NCI-H128 (cell line): ENCODE results near the gene TAT.
"Not testable (repeated sequence)": the region's sequence is repeated elsewhere in the genome, so short reads cannot be mapped to it uniquely, and the experiment has no call there.

Experiments used
- DNase-seq: peaks from one replicate; lab custom pipeline; 2025; ENCODE audit not compliant: unreplicated experiment; lab: John Stamatoyannopoulos, UW

Gene TAT

GRCh38 chr16:71585318-71585703 is 8.4 kb upstream of the TAT start:
- no peak for DNase-seq

GRCh38 chr16:71584543-71585317 is 7.8 kb upstream of the TAT start:
- DNase-seq, result no peak

- not testable (repeated sequence) for DNase-seq
Measured at GRCh38 chr16:71582553-71582848, 5.6 kb upstream of the TAT start.

GRCh38 chr16:71574702-71575101 is 2.2 kb downstream of the TAT start:
- DNase-seq, result no peak

GRCh38 chr16:71573387-71574094 is 3.4 kb downstream of the TAT start:
- DNase-seq, result no peak

- DNase-seq, result no peak
Measured at GRCh38 chr16:71572497-71573116, 4.3 kb downstream of the TAT start.

GRCh38 chr16:71570144-71570543 is 6.7 kb downstream of the TAT start:
- no peak for DNase-seq

- no peak for DNase-seq
Measured at GRCh38 chr16:71569621-71570020, 7.3 kb downstream of the TAT start.

GRCh38 chr16:71568551-71568950 is 8.3 kb downstream of the TAT start:
- DNase-seq, result no peak

- no peak for DNase-seq
Measured at GRCh38 chr16:71567931-71568330, 9.0 kb downstream of the TAT start.

- no peak for DNase-seq
Measured at GRCh38 chr16:71565812-71566700, 10.8 kb downstream of the TAT start.

- no peak for DNase-seq
Measured at GRCh38 chr16:71564335-71564967, 12.4 kb downstream of the TAT start.

- no peak for DNase-seq
Measured at GRCh38 chr16:71562552-71562951, 14.3 kb downstream of the TAT start.

- DNase-seq, result not testable (repeated sequence)
Measured at GRCh38 chr16:71561886-71562285, 15.0 kb downstream of the TAT start.

- DNase-seq, result no peak
Measured at GRCh38 chr16:71559855-71560254, 17.0 kb downstream of the TAT start.

- DNase-seq, result no peak
Measured at GRCh38 chr16:71557954-71558582, 18.8 kb downstream of the TAT start.

GRCh38 chr16:71557299-71557698 is 19.6 kb downstream of the TAT start:
- no peak for DNase-seq

GRCh38 chr16:71555230-71555891 is 21.5 kb downstream of the TAT start:
- no peak for DNase-seq

- DNase-seq, result no peak
Measured at GRCh38 chr16:71552698-71553503, 24.0 kb downstream of the TAT start.
